LNCAP (cell line): Measurements from ENCODE around the gene RNF220.

Experiments used
- CTCF ChIP-seq: fragments of 450-650 bp; IDR thresholded peaks from 2 replicates; pipeline ENCODE4 v1.5.1; 2017; ENCODE audit warnings: mild to moderate bottlenecking

RNF220 gene

GRCh38 chr1:44408632-44409602 lies 3.9 kb downstream of the RNF220 start:
- no peak for TF ChIP-seq CTCF

- TF ChIP-seq CTCF: no peak
These were observed 4.7 kb downstream of the RNF220 start for GRCh38 chr1:44409757-44410156.

- no peak for TF ChIP-seq CTCF
These were observed 6.8 kb downstream of the RNF220 start for GRCh38 chr1:44411861-44412260.

GRCh38 chr1:44412601-44413000 lies 7.5 kb downstream of the RNF220 start:
- TF ChIP-seq CTCF: no peak

- no peak for TF ChIP-seq CTCF
These were observed 8.7 kb downstream of the RNF220 start for GRCh38 chr1:44413740-44414139.

GRCh38 chr1:44415013-44415412 lies 10.0 kb downstream of the RNF220 start:
- no peak for TF ChIP-seq CTCF

- no peak for TF ChIP-seq CTCF
These were observed 11.4 kb downstream of the RNF220 start for GRCh38 chr1:44416408-44416807.
